Iris pigment epithelial cell (primary cell): ENCODE results near the gene CPNE7.
"Not testable (repeated sequence)": the region's sequence is repeated elsewhere in the genome, so short reads cannot be mapped to it uniquely, and the experiment has no call there.

Experiments used
- DNase-seq: peaks from one replicate; pipeline ENCODE4 v3.0.0-alpha.2; 2011; ENCODE audit warnings: low read depth

Gene CPNE7

DNA sequence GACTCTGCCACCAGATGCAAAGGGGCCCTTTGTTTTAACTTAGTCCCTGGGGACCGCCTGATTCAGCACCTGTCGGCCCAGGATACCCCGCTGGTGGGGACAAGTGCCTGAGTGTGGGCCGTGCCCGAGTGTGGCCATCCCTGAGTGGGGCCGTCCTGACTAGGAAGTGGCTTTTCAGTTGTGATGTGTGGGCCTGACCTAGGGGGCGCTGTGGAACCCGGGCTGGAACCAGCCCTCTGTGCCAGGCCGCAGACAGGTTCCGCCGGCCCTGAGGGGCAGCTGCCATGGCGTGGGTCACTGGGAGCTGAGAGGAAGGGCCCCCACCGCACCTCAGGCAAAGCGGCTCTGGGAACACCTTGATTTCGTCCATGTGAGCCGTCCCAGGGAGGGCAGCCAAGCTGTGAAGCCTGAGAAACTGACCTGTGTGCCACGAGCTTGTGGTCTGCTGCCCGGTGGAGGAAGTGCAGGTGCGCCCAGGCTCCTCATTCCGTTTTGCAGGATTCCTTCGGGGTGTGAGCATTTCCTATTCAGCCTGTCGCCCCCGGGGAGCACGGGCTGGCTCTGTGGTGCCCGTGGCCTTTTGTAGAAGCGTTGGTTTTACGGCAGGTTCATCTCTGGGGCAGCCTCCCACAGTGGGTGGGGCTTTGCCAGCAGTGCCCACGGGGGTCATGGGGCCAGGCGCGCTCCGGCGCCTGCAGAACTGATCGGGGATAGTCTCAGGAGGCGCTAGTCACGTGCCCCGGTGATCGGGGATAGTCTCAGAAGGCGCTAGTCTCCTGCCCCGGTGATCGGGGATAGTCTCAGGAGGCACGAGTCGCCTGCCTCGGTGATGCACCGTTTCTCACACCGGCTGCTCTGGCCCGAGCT lies 9.8 kb upstream of the CPNE7 start:
- DNase-seq = no peak

DNA sequence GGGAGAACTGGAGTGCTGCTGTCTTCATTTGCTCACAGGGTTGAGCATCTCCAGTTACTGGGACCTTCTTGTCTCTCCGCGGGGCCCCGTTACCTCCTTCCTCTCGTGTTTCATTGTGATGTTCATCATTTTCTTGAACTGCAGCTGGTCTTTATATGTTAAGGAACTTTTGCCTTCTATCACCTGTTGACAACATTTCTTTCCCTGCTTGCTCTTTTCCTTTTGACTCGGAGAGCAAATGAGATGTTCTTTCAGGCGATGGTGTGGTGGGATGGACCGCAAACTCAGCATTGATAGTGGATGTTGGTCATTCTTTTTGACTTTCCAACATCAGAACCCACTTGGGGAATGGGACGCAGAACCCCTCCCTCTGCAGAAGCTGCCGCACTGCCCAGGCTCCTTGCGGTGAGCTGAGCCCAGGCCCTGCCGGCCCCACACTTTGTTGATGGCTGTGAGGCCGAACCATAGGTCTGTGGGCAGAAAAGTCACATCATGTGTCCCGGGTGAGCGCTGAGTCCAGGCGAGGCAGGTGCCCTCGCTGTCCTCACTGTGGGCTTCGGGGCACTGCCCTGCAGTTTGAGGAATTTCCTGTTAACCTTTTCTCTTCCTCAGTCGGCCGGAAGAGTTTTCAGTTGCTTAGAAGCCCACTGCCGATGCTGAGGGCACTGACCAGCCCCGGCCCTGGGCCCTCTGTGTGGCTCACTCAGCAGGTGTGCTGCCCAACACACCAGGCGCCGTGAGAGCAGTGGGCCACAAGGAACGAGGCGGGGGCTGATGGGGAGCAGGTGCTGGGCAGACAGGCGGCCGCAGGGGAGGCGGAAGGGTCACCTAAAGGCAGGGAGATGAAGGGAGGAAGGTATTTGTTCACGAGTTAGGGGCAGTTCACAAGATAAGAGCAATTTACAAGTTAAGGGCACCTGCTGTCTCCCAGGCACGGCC lies 7.6 kb upstream of the CPNE7 start:
- DNase-seq = no peak

DNA sequence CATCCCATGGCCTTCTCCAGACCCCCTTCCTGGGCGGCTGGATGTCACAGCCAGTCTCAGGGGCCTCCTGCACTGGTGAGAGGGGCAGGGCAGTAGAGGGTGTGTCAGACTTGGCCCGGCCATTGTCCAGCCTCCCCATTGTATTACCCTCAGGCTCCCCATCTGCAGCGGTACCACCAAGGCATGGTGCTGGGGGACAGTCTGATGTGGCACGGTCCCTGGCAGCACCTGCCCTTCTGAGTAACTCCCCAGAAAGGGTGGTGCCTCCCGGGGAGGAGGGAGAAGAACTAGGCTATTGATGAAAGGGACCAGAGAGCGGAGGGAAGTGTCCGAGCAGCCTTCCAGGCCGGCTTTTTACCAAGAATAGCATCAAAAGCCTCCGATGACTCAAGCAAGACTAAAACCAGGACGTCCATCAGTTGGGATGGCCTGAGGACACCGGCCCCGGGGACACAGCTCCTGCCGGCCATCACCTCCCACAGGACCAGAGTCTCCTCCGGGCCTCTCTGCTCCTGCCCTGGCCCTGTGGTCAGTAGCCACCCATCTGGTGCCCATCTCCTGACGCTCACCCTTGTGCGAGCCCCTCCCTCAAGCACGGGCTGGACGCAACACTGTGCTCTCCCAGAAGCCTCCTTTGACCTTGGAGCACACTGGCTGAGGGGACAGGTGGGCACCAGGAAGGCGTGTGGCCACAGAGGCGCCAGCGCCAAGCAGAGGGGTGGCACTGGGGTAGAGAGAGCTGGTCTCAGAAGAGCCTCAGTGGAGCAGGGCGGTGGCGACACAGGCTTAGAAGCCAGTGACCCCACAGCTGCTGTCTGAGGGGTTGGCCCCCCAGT lies 5.8 kb upstream of the CPNE7 start:
- DNase-seq = no peak

DNA sequence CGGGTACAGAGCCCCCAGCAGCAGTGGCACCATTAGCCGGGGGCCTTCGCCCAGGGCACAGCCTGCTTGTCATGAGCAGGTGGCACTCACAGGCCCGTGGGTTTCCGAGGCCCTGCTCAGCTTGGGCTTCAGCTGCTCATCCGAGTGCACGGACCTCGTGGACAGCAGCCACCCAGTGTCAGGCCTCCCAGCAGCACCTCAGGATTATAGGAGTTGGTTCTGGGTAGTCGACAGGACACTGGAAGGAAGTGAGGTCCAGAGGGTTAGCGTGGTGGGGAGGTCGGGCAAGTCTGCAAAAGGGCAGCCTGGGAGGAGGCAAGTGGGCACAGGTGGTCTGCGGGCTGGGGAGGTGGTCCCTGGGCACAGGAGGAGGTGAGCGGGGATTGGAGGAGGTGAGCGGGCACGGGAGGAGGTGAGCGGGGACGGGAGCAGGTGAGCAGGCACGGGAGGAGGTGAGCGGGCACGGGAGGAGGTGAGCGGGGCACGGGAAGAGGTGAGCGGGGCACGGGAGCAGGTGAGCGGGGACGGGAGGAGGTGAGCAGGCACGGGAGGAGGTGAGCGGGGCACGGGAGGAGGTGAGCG lies 5.1 kb upstream of the CPNE7 start:
- no peak for DNase-seq

DNA sequence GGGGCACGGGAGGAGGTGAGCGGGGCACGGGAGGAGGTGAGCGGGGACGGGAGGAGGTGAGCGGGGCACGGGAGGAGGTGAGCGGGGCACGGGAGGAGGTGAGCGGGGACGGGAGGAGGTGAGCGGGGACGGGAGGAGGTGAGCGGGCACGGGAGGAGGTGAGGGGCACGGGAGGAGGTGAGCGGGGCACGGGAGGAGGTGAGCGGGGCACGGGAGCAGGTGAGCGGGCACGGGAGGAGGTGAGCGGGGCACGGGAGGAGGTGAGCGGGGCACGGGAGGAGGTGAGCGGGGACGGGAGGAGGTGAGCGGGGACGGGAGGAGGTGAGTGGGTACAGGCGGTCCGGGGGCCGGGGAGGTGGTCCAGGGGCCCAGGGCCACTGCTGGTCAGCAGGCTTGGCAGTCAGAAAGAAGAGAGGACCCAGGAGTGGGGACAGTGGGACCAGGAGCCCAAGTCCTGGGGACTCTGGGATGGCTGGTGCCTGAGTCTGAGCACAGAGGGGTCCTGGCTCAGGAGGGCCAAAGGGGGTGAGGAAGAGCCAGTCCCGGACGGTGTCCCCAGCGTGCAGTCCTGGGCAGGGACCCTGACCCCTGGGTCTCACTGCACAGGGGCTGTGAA lies 4.5 kb upstream of the CPNE7 start:
- not testable (repeated sequence) for DNase-seq

DNA sequence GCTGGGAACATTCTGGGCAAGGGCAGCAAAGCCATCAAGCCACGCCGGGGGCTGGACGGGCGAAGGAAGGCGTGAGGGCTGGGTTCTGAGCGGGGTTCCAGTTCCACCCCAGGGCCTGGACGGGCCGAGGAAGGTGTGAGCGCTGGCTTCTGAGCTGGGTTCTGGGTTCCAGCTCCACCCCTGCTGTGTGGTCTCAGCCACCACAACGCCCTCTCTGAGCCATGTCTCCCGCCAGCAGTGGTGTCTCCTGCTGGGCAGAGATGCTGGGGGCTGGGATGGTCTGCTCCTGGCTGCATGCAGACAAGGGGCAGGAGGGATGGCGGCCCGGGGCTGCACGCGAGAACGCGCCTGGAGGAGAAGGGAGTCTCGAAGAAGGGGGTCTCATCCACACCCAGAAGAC lies 3.9 kb upstream of the CPNE7 start:
- DNase-seq = no peak

DNA sequence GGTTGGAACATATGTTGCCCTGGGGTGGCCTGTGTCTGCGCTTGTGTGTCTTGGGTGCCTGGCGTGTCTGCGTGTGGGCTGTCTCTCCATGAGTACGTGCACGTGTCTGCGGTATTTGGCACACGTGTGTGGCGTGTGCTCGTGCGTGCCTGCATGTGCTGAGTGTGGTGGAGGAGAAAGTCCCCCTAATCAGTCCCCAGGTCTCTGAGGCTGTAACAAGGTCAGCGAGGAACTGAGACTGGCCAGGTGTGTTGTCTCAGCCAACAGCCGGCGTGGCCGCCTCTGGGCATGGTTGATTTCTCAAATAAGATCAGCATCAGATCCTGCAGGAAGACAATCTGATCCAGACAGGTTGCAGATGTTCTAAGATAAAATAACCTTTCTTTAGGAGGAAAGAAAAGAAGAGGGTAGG lies 3.5 kb upstream of the CPNE7 start:
- no peak for DNase-seq

DNA sequence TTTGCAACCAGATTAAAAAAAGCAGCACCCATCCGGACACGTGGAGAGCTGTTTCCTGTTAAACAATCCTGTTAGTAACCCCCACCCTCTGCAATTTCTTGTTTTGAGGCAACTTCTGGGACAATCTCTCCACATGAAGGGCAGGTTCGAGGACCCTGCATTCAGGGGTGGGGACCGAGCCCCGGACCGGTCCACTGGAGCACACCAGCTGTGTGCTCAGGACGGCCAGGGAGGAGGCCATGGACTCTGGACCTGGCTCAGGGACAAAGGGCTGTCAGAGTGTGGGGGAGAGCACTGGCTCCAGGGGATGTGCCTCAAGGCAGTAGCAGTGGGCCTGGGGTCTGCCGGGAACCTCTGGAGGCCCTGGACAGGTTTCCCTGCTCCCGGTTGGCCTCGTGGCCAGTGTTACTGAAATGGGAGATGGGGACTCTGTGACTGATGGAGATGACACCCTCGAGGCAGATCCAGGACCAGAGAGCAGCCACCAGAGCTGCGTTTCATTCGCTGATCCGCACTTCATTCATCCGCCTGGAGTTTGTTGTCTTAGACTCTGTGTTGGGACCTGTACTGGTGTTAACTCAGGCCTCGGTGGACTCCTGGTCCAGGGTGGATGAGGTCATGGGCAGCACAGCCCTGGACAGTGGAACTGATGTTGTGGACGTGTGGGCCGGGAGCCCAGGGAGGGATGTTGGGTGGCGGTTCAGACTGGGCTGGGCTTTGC lies 2.9 kb upstream of the CPNE7 start:
- DNase-seq = no peak

DNA sequence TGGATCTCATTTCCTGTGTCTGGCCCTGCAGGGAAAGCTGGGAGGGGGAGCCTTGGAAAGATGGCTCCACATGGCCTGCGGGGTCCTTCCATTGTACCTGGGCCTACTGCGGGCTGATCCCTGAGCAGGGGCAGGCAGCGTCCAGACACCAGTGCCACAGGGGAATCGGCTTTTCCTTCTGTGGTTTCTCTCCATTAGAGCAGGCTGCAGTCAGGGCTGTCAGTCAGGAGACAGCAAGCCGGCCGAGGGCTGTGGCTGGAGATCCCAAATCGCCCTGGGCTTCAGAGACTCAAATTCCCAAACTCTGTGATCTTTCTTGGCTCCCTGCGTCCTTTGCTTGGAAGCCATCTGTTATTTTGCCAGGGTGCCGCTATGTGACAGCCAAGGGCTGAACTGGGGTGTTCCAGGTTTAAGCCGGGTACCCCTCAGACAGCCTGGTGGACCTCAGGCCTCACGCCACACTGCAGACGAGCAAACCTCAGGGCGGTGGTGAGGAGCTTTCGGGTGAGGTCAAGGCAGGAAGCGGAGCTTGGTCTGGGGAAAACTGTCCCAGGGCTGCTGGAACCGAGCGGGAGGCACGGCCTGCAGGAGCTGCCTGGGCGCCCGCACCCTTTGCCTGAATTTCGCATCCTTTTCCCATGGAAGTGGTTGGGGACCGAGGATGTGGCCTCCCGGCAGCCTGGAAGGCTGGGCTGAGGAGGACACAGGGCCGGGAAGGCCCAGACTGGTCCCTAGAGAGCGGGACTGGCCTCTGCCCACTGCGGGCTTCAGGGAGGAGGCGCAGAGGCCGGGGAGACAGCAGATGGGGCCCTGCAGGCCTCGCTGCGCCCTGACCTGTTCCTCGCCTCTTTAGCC lies 1.5 kb upstream of the CPNE7 start:
- no peak for DNase-seq

DNA sequence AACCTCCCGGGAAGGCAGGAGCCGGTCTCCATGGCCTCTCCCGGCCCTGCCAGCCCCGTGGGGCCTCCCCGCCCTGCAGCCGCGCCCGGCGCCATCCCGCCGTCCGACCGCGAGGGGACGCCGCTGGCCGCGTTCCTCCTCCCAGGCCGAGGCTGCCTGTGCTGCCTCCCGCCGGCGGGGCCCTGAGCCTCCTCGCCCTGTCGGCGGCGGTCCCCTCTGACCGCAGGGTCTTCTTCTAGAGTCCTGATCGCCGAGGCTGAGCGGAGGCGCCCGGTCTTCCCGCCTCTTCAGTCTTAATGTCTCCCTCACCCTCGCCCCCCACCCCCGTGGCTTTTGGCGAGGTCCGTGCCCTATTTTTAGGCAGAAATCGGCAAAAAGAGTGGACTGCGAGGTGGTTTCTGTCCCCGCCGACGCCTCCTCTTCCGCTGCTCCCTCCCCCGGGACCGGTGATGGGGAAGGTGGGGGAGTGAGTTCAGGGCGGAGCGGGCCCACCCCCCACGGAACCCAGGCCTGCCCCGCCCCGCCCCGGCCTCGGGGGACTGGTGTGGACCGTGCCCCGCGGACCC lies 794 bp upstream of the CPNE7 start:
- DNase-seq = peak; percentile 74

DNA sequence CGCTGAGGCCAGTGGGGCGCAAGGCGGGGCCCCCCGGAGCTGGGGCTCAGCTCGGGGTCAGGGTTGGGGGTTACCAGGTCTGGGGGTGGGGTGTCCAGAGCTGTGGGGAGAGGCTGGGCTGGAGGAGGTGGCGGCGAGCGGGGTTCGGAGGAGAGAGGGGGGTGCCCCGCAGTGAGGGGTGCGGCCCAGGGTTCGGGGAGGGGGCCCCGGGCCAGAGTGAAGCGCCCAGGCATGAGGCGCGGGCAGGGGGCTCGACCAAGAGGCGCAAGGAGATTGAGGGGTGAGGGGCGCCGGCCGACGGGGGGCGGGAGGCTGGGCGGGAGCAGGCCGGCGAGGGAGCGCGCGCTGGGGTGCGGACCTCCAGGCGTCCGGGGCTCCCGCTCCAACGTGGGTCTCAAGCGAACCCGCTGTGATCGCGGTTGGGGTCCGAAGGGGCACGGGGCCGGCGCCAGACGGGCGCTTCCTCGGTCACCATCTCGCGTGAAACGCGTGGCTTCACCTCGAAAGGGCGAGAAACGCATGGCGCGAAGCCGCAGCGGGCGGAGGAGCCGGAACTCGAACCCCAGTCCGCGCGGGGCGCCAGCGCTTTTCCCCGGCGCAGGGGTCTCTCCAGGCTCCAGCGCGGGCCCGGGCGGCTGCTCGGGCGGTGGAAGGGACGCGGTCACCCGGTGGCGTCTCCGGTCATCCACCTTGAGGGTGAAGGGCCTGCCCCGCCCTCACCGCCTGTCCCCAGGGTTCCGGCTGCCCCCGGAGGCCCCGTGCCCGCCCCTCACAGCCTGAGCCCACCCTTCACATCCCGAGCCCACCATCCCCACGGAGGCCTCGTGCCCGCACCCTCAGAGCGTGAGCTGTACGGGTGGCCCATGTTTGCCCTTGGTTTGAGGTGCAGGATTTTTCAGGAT lies 846 bp downstream of the CPNE7 start:
- DNase-seq = no peak

DNA sequence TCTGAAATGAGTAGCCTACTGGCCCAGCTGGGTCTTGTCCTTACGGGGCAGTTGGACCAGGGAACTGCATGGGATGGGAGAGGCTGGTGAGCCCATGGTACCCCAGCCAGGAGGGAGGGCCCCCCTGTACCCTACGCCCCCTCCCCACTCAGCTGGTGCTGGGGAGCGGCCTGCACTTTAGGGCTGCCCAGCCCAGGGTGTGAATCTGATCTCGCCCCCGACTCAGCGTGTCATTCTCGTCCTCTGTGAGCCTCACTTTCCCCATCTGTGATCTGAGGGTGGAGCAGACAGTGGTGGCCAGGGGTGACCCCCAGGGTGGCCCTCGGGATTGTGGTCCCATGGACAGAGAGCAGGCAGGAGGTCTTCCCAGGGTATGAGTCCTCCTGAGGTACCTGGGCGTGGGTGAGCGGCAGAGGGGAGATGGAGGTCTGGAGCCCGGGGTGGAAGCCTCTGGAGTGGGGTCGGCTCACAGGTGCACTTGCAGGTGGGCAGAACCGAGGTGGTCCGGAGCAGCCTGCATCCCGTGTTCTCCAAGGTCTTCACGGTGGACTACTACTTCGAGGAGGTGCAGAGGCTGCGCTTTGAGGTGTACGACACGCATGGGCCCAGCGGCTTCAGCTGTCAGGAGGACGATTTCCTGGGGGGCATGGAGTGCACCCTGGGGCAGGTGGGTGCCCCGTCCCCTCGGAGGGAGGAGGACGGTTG lies 1.6 kb downstream of the CPNE7 start:
- DNase-seq = no peak

DNA sequence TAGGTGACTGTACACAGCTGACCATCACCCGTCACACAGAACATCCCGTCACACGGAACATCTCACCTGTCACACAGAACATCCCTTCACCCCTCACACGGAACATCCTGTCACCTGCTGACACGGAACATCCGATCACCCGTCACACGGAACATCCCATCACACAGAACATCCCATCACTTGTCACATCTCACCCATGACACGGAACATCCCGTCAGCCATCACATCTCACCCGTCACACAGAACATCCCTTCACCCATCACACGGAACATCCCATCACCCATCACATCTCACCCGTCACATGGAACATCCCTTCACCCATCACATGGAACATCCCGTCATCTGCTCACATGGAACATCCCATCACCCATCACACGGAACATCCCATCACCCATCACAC lies 3.8 kb downstream of the CPNE7 start:
- DNase-seq = no peak

DNA sequence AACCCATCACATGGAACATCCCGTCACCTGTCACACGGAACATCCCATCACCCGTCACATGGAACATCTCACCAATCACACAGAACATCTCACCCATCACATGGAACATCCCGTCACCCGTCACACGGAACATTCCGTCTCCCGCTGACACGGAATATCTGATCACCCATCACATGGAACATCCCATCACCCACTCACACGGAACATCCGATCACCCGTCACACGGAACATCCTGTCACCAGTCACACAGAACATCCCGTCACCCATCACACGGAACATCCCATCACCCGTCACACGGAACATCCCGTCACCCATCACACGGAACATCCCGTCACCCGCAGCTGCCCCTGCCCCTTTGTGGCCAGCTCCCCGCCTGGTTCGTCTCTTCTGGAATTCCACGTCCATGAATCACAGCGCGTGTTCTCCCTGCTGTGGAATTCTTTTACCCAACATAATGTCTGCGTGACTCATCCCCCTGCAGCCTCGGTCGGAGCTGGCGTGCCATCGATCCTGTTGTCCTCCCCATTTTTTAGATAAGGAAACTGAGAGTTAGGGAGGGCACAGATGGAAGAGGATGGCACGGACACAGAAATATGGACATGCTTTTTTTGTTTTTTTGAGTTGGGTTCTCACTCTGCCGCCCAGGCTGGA lies 5.6 kb downstream of the CPNE7 start:
- peak; percentile 99 for DNase-seq

DNA sequence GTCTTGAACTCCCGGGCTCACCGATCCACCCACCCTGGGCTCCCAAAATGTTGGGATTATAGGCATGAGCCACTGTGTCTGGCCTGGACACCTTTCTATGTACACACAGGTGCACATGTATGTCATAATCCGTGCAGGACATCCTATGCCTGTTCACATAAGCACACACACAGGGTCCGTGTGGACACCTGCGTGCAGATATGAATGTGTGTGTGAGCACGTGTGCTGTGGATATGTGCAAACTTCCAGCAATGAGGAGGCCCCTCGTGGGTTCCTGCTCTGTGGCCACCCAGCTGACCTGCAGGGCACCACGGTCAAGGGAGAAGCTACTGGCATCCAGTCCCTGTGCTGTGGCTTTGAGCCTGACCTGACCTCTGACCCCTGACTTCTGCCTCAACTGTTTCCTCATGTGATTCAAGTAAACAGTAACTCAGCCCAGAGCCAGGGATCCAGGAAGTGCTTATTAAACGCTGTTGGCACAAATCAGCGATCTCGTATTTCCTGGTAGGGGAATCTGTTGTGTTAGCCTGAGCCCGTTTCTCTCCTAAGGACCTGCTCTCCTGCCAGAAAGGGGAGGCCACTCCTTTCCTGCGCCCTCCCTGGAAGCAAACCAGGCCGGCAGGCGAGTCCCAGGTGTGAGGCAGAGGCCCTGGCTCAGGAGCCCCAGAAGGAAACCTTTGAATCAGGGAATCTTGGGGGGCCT lies 6.5 kb downstream of the CPNE7 start:
- DNase-seq = peak; percentile 87

DNA sequence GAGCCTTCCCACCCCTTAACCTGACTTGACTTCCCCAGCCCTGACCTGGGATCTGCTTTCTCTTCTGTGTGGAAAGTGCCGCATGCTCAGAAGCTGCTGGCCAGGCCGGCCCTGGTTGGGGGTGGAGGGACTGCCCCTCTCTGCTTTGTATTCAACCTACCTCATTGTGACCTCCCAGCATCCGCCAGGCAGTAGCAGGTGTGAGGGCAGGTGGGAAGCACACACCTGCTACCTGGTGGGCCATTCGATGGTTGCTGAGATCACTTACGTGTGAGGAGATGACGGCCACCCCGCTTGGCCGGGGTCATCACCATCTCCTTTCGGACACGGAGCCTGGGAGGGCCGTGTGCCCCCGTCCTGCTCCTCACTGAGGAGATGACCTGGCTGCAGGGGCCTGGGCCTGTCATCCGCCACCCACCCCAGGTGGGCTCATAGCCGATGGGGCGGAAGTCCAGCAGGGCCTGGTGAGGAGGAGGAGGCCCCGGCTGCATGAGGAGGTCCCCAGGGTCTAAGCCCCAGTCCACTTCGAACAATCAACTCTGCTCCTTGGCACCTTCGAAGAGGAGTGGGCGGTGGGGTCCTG lies 7.1 kb downstream of the CPNE7 start:
- DNase-seq = no peak
